Activated gamma-delta T cell treated with Interleukin-2 at 50 U/mL for 16 hours (primary cell): ENCODE results near the gene PARM1.
"Not testable (repeated sequence)": the region's sequence is repeated elsewhere in the genome, so short reads cannot be mapped to it uniquely, and the experiment has no call there.

ENCODE experiments used
- DNase-seq: peaks from one replicate; pipeline ENCODE4 v3.0.0-alpha.2; 2020

PARM1 gene

GRCh38 chr4:74944354-74944793 lies 11.5 kb downstream of the PARM1 start:
- DNase-seq = no peak

DNA sequence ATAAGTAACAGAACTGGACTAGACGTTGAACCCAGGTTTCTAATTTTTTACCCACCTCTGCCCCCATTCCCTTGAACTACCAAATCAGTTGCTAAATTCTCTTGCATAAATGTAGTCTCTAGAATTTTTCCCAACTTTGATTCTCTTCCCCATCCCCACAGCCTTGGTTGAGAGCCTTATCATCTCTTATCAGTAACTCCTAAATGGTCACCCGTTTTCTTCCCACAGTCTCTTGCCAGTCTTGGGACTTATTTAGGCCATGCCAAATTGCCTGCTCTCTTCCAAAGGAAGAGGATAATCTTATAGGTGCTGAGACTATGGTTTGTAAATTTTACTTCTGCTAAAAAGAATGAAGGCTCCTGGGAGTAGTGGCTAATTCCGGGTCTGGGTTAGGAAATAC lies 13.3 kb downstream of the PARM1 start:
- DNase-seq = no peak

DNA sequence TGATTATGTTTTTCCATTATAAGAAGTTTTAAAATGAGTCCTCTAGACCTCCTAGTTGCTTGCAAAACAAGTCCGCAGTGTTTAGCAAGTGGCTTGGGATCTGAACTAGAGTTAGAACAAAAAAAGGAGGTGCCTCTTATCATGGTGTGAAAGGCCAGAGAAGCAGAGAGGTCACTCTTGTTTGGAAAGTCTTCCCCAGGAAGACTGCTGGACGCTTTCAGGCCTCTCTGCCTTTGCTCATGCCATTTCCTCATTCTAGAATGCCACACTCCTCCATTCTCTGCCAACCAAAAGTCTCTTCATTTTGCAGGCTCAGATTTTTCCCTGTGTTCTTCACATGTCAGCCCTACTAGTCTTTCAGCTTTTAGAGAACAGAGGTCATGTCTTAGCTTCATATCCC lies 14.9 kb downstream of the PARM1 start:
- no peak for DNase-seq

DNA sequence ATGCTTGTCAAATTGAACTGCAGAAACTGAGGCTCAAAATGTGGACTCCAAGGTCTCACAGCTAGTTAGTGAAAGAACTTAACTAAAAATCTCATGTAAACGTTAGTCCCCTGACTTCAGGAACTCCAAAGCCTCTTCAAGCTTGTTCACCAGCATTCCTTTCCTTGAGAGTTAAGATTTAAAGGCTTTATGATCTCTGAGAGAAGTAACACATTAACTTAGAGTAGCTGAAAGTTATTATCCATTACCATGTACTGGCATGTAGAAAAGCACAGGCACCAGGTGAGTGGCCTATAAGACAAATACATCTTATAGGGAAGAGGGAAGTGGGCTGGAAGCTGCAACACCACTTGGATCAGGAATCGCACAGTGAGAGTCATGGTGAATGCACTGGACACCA lies 15.3 kb downstream of the PARM1 start:
- DNase-seq = no peak

DNA sequence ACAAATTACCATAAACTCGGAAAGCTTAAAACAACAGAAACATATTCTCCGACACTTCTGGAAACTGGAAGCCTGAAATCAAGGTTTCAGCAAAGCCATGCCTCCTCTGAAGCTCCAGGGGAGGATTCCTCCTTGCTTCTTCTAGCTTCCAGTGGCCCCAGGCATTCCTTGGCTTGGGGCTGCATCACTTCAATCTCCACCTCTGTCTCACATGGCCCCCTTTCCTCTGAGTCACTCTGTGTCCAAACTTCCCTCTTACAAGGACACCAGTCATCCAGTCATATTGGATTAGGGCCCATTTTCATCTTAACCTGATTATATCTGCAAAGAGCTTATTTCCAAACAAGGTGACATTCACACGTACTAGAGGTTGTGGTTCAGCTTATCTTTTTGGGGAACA lies 17.3 kb downstream of the PARM1 start:
- no peak for DNase-seq

GRCh38 chr4:74950882-74951281 lies 18.0 kb downstream of the PARM1 start:
- DNase-seq = no peak

DNA sequence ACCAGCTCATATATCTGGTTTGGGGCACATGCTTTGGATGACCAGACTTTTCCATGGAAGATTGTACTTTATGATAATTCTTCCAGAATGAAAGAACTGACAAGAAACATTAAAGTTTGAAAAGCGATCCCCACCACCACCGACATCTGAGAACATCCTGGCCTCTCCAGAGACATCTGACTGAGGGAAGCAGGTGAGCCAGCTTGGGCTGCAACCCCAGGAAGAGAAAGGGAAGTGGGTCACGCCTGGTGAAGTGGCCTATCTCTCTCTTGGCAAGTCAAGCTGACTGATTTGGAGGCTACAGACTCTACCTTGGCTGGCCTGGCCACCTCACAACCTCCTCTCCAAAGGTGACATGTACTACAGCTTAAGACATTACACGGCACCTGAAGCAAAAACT lies 20.7 kb downstream of the PARM1 start:
- DNase-seq = no peak

DNA sequence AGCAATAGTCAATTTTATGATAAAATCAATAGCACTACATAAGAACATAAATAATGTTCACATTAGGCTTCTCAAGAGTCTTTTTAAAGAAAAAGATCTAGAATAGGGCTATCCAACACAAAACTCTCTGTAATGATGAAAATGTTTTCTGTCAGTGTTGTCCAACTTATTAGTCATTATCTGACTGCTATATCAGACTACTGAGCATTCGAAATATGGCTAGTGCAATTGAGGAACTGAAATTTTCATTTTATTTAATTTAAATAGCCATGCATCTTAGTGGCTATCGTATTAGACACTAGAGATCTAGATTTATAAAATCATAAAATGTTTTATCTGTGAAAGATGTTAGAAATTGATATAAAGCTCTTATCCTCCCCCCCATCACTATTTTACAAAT lies 26.0 kb downstream of the PARM1 start:
- DNase-seq = no peak

DNA sequence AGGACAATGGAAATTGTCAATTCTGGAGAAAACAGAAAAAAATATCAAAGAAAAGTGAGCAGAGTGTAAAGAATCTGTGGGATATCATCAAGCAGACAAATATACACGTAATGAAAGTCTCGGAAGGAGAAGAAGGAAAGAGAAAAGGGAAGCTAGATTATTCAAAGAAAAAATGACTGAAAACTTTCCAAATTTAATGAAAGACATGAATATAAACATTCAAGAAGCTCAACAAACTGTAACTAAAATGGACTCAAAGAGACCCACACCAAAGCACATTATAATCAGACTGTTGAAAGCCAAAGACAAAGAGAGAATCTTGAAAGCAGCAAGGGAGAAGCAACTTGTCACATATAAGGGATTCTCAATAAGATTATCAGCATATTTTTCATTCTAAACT lies 28.3 kb downstream of the PARM1 start:
- DNase-seq = no peak

- DNase-seq = no peak
Measured at GRCh38 chr4:74962584-74962983, 29.7 kb downstream of the PARM1 start.

DNA sequence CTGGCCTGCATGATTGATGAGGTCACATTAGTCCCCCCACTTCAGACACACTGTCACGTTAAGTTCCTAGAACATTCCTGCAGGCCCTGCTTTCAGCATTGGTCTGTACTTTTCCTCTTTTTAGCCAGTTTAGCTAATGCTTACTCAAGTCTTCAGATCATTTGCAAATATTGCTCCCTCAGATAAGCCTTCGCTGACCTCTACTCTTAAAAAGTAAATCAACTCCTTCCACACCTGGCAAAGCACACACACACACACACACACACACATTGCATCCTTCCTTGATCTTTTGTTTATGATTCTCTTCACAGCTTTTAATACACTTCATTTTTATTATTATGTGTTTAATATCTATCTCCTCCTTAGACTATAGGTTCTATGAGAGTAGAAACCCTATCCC lies 31.4 kb downstream of the PARM1 start:
- DNase-seq = no peak

- DNase-seq = no peak
Measured at GRCh38 chr4:74967324-74967723, 34.4 kb downstream of the PARM1 start.

DNA sequence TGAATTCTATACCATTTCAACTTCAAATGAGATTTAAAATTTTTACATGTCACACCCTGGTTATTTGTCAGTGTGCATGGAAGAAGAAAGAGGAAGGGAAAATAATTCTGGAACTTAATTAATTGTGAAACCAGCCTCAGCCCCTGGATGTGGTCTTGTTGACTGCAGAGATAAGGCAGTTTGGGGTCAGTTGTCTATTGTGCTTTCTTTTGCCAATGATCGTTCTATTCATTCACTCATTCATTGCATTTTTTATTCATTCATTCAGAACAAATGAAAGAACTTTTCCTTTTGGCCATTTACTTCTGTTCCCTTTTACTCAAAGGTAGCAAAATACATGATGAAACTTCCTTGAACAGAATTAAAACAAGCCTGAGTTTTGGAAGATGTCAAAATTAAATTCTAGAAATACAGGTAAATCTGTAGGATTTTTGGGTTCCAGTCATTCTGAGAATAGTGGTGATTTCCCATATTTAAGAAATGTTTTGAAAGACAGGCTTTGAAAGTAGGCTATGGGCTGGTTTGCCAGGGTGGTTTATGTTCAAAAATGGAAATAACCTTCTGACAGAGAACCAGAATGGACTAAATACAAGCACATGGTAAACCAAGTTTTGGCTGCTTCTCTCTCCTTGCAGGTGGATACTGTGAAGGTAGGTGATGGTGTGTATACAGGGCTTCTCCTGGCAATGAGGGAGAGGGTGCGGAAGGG lies 35.7 kb downstream of the PARM1 start:
- DNase-seq = no peak

GRCh38 chr4:74969507-74970474 lies 36.9 kb downstream of the PARM1 start:
- no peak for DNase-seq

DNA sequence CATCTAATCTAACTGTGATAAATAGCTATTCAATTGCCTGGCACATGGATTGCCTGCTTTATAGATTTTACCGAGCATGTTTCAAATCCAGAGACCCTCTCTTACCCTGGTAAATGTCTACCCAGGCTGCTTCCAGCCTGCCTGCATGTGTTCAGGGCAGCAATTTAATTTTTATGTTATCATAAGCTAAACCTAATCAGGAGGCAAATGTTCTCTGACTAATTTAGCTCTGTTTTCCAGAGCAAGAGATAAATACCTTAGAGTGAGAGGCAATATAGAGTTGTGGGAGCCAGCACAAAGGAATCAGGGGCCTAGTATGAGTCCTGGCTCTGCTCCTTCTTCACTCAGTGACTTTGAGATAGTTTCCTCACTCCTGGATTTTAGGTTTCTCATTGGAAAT lies 37.7 kb downstream of the PARM1 start:
- DNase-seq = no peak

GRCh38 chr4:74971862-74972261 lies 38.9 kb downstream of the PARM1 start:
- DNase-seq = no peak

- no peak for DNase-seq
Measured at GRCh38 chr4:74975082-74975481, 42.2 kb downstream of the PARM1 start.

- no peak for DNase-seq
Measured at GRCh38 chr4:74975848-74976824, 43.2 kb downstream of the PARM1 start.

- no peak for DNase-seq
Measured at GRCh38 chr4:74982546-74983252, 49.8 kb downstream of the PARM1 start.

GRCh38 chr4:74983253-74983635 lies 50.3 kb downstream of the PARM1 start:
- no peak for DNase-seq

GRCh38 chr4:74990276-74990875 lies 57.5 kb downstream of the PARM1 start:
- no peak for DNase-seq

GRCh38 chr4:74994436-74994835 lies 61.5 kb downstream of the PARM1 start:
- DNase-seq = not testable (repeated sequence)
